Left lobe of liver (tissue), 2 donors: Measurements from ENCODE around the gene SH3RF3. TPM values are rescaled to one million over a fixed set of nuclear protein-coding genes. Genes with fewer than 3 reads are reported as not detected.

ENCODE experiments used
- ATAC-seq: fragments of 200-7000 bp; cut with Tn5 transposase; one replicate; pipeline ENCODE4 v1.9.1; 2020; ENCODE audit warnings: mild to moderate bottlenecking, moderate library complexity
- DNase-seq: peaks from one replicate; pipeline ENCODE4 v3.0.0-alpha.2; 2020; ENCODE audit warnings: low spot score
- total RNA-seq: library from RNA; stranded (reverse); gene quantifications from one replicate; pipeline ENCODE4 v1.2.1, GENCODE V29; 2021
- donor health status: DM: no; HTN: no; CAD: no; lungs with moderate emphysema.
- donor health status: DM: no; HTN: yes; CAD: no.

SH3RF3 gene
- total RNA-seq, 1 donor from 2014 or later, result 1.1 TPM

- ATAC-seq (no peak), DNase-seq (peak; percentile 40)
These were observed 67.3 kb downstream of the SH3RF3 start for GRCh38 chr2:109196081-109196875.

GRCh38 chr2:109197491-109198418 lies 68.8 kb downstream of the SH3RF3 start:
- no peak for ATAC-seq
- DNase-seq, result peak; percentile 26

- no peak for ATAC-seq
- peak; percentile 33 for DNase-seq
These were observed 70.8 kb downstream of the SH3RF3 start for GRCh38 chr2:109199790-109200189.

- peak; percentile 65 for DNase-seq
- peak; percentile 84 for ATAC-seq
These were observed 71.8 kb downstream of the SH3RF3 start for GRCh38 chr2:109200616-109201464.

GRCh38 chr2:109201465-109202327 lies 72.7 kb downstream of the SH3RF3 start:
- DNase-seq, result peak; percentile 43
- peak; percentile 69 for ATAC-seq

GRCh38 chr2:109202486-109202885 lies 73.5 kb downstream of the SH3RF3 start:
- peak; percentile 40 for DNase-seq

GRCh38 chr2:109203246-109204011 lies 74.4 kb downstream of the SH3RF3 start:
- DNase-seq, result peak; percentile 38
- ATAC-seq, result no peak

More at GRCh38 chr2:109202486-109202885, 73.5 kb downstream of the SH3RF3 start:
- no peak for ATAC-seq

- DNase-seq, result peak; percentile 35
These were observed 75.4 kb downstream of the SH3RF3 start for GRCh38 chr2:109204412-109204811.

GRCh38 chr2:109205447-109205846 lies 76.4 kb downstream of the SH3RF3 start:
- ATAC-seq (no peak), DNase-seq (peak; percentile 35)

More at GRCh38 chr2:109204412-109204811, 75.4 kb downstream of the SH3RF3 start:
- no peak for ATAC-seq

- DNase-seq (peak; percentile 40), ATAC-seq (peak; percentile 70)
These were observed 77.7 kb downstream of the SH3RF3 start for GRCh38 chr2:109206569-109207146.

- DNase-seq (no peak), ATAC-seq (no peak)
These were observed 78.2 kb downstream of the SH3RF3 start for GRCh38 chr2:109207176-109207575.

GRCh38 chr2:109208071-109208950 lies 79.3 kb downstream of the SH3RF3 start:
- ATAC-seq, result peak; percentile 52
- peak; percentile 24 for DNase-seq

GRCh38 chr2:109208951-109209335 lies 79.9 kb downstream of the SH3RF3 start:
- no peak for ATAC-seq

GRCh38 chr2:109209412-109209811 lies 80.4 kb downstream of the SH3RF3 start:
- ATAC-seq (peak; percentile 12), DNase-seq (no peak)

More at GRCh38 chr2:109208951-109209335, 79.9 kb downstream of the SH3RF3 start:
- no peak for DNase-seq

GRCh38 chr2:109209941-109210340 lies 80.9 kb downstream of the SH3RF3 start:
- DNase-seq (no peak), ATAC-seq (no peak)

- no peak for ATAC-seq
These were observed 81.6 kb downstream of the SH3RF3 start for GRCh38 chr2:109210431-109211200.

GRCh38 chr2:109211315-109211714 lies 82.3 kb downstream of the SH3RF3 start:
- no peak for DNase-seq
- ATAC-seq, result no peak

More at GRCh38 chr2:109210431-109211200, 81.6 kb downstream of the SH3RF3 start:
- no peak for DNase-seq
